Left colon (tissue), 2 donors: ENCODE data around the gene TMEM141. TPM values are rescaled to one million over a fixed set of nuclear protein-coding genes. Genes with fewer than 3 reads are reported as not detected.
"Not testable (repeated sequence)": the region's sequence is repeated elsewhere in the genome, so short reads cannot be mapped to it uniquely, and the experiment has no call there.

Experiments used
- ATAC-seq: fragments of 200-7000 bp; cut with Tn5 transposase; one replicate; pipeline ENCODE4 v1.9.1; 2020; ENCODE audit warnings: mild to moderate bottlenecking, moderate library complexity
- DNase-seq, 2 donors: peaks; one replicate each; pipeline ENCODE4 v3.0.0-alpha.2; 2020
- intact Hi-C, 2 donors: fragments of 100-400 bp; cut with DNase I in 1 of 2; cut with micrococcal nuclease in 1 of 2; formaldehyde crosslinking; loops; one replicate each; pipeline versions ENCODE4 v1.11.2 to v1.14.0; 2022; cut with DNase I, micrococcal nuclease
- total RNA-seq, 2 donors: library from RNA; stranded (reverse); fragmentation: NEBNext Ultra II Directional; extraction: Animal tissue kit (Norgen Biotek cat#: 25700); gene quantifications; one replicate each; pipeline ENCODE4 v1.2.1, GENCODE V29; 2021
- donor health status: DM: no; HTN: no; CAD: no.
- donor health status: DM: yes; HTN: yes; CAD: no.

TMEM141 gene
- total RNA-seq, 2 donors from 2014 or later, result 239 to 377 TPM

- ATAC-seq, result not testable (repeated sequence)
- DNase-seq, result peak; percentile 56 to 64
- intact Hi-C loops, result loop anchor here in 1 of 2 donors (5.0 kb wide), 1 partner anchor 248 kb away; no protein-coding TSS in a partner anchor
These were observed 2.3 kb upstream of the TMEM141 start for GRCh38 chr9:136788644-136789522.

GRCh38 chr9:136789523-136789937, 1.6 kb upstream of the TMEM141 start:
- no peak for ATAC-seq
- no peak for DNase-seq
- intact Hi-C loops, result loop anchor here in 1 of 2 donors (5.0 kb wide), 1 partner anchor 248 kb away; no protein-coding TSS in a partner anchor

GRCh38 chr9:136791516-136792276, 552 bp downstream of the TMEM141 start:
- peak; percentile 48 for ATAC-seq
- intact Hi-C loops, result no loop called here
- peak; percentile 85 for DNase-seq

GRCh38 chr9:136792321-136793085, 1.4 kb downstream of the TMEM141 start:
- ATAC-seq (peak; percentile 3), DNase-seq (peak; percentile 67 to 71)
- intact Hi-C loops, result no loop called here

- ATAC-seq, result peak; percentile 25
- DNase-seq, result peak; percentile 66 to 67
- intact Hi-C loops, result no loop called here
These were observed 2.2 kb downstream of the TMEM141 start for GRCh38 chr9:136793086-136793946.

GRCh38 chr9:136794281-136794999, 3.3 kb downstream of the TMEM141 start:
- intact Hi-C loops, result no loop called here
- no peak for DNase-seq

GRCh38 chr9:136795000-136795348, 3.8 kb downstream of the TMEM141 start:
- intact Hi-C loops, result no loop called here

More at GRCh38 chr9:136794281-136794999, 3.3 kb downstream of the TMEM141 start:
- ATAC-seq, result no peak

GRCh38 chr9:136796238-136796774, 5.2 kb downstream of the TMEM141 start, which contains the start of gene CCDC183:
CCDC183 (plus strand) TSS chr9:136796338; CDS start chr9:136796398, 60 bp downstream.
- DNase-seq (no peak), ATAC-seq (no peak)
- intact Hi-C loops, result no loop called here

More at GRCh38 chr9:136795000-136795348, 3.8 kb downstream of the TMEM141 start:
- no peak for ATAC-seq
- DNase-seq, result no peak

GRCh38 chr9:136796775-136797347, 5.7 kb downstream of the TMEM141 start:
- intact Hi-C loops, DNase-seq, ATAC-seq: not testable (repeated sequence)

- ATAC-seq (no peak), DNase-seq (no peak)
- intact Hi-C loops, result no loop called here
These were observed 7.5 kb downstream of the TMEM141 start for GRCh38 chr9:136798708-136799078.

- intact Hi-C loops, result no loop called here
- ATAC-seq (peak; percentile 55), DNase-seq (peak; percentile 86 to 88)
These were observed 8.1 kb downstream of the TMEM141 start for GRCh38 chr9:136799079-136799853.

GRCh38 chr9:136799854-136800657, 8.9 kb downstream of the TMEM141 start:
- intact Hi-C loops, result no loop called here
- peak; percentile 93 to 98 for DNase-seq
- peak; percentile 68 for ATAC-seq

GRCh38 chr9:136802321-136802720, 11.2 kb downstream of the TMEM141 start:
- intact Hi-C loops, result no loop called here
- ATAC-seq (no peak), DNase-seq (no peak)

- DNase-seq, intact Hi-C loops, ATAC-seq: not testable (repeated sequence)
These were observed 11.9 kb downstream of the TMEM141 start for GRCh38 chr9:136803009-136803550.
